HCT116 (cell line): Measurements from ENCODE around the gene TMEM45B.

Source experiments
- EGR1 ChIP-seq: IDR thresholded peaks from 2 replicates; pipeline ENCODE4 v1.6.1; 2012; ENCODE audit warnings: low read depth
- EZH2 ChIP-seq: fragments of 200-600 bp; sonication (generic); IDR thresholded peaks from 2 replicates; pipeline ENCODE4 v1.6.1; 2017; ENCODE audit warnings: antibody characterized with exemption, mixed run types
- POLR2A ChIP-seq: IDR thresholded peaks from 2 replicates; pipeline ENCODE4 v1.7.0; 2011; ENCODE audit warnings: borderline replicate concordance; ENCODE audit not compliant: insufficient read depth, insufficient read length; ENCODE audit errors: extremely low read depth
- POLR2AphosphoS5 ChIP-seq: IDR thresholded peaks from 2 replicates; pipeline ENCODE4 v1.6.1; 2011; ENCODE audit warnings: mild to moderate bottlenecking, low read depth, low read length, moderate library complexity
- RAD21 ChIP-seq: IDR thresholded peaks from 2 replicates; pipeline ENCODE4 v1.6.1; 2012; ENCODE audit warnings: low read depth, mild to moderate bottlenecking
- SIN3A ChIP-seq: IDR thresholded peaks from 2 replicates; pipeline ENCODE4 v1.6.1; 2012; ENCODE audit warnings: low read depth
- TF ChIP-seq, protein P1 (sequence below), 3 experiments: fragments of 200-600 bp in 1 of 3; sonication (generic) in 1 of 3; IDR thresholded peaks in 2 of 3; conservative IDR thresholded peaks in 1 of 3; 2 replicates each; pipeline ENCODE4 v1.5.1; 2012 to 2017; ENCODE audit warnings: low read depth in 2 of 3, low read length in 2 of 3, antibody characterized with exemption in 1 of 3, borderline replicate concordance in 1 of 3, control low read depth in 1 of 3, mild to moderate bottlenecking in 1 of 3, mixed read lengths in 1 of 3, mixed run types in 1 of 3, moderate library complexity in 1 of 3; ENCODE audit not compliant: insufficient read depth in 1 of 3

DNA sequence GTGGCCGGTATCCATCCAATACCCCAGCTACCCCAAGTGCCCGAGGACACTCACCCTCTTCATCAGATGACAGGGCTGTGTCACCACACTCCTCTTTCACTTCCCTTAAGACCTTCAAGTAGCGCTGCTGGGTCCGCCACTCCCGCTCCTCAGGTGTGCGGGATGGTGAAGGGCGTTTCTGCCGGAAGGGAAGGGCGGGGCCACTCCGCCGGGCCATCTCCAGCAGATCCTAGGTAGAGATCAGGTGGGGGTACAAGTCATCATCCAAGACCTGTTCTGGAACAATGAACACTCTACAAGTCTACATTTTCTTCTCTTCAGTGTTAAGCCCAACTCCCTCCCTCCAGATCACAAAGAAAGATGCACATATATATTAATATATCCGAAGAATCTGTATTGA, 69.7 kb downstream of the TMEM45B start:
- TF ChIP-seq EGR1 (no peak), SIN3A (no peak), EZH2 (no peak), POLR2AphosphoS5 (no peak), POLR2A (no peak), RAD21 (no peak)
- TF ChIP-seq, protein P1, sequence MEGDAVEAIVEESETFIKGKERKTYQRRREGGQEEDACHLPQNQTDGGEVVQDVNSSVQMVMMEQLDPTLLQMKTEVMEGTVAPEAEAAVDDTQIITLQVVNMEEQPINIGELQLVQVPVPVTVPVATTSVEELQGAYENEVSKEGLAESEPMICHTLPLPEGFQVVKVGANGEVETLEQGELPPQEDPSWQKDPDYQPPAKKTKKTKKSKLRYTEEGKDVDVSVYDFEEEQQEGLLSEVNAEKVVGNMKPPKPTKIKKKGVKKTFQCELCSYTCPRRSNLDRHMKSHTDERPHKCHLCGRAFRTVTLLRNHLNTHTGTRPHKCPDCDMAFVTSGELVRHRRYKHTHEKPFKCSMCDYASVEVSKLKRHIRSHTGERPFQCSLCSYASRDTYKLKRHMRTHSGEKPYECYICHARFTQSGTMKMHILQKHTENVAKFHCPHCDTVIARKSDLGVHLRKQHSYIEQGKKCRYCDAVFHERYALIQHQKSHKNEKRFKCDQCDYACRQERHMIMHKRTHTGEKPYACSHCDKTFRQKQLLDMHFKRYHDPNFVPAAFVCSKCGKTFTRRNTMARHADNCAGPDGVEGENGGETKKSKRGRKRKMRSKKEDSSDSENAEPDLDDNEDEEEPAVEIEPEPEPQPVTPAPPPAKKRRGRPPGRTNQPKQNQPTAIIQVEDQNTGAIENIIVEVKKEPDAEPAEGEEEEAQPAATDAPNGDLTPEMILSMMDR (IDR thresholded peaks at IDR 0.05 in 2 of 3, conservative IDR thresholded peaks at IDR 0.05 in 1 of 3; ENCODE audit: borderline replicate concordance in 1 of 3, insufficient read depth in 1 of 3, low read depth in 2 of 3, low read length in 2 of 3), result no peak
